Muscle layer of colon (tissue), 2 donors: ENCODE results near the gene LIPM.

Experiments used
- H3K27ac ChIP-seq: one replicate; pipeline ENCODE4 v1.7.0; 2013; ENCODE audit warnings: low read depth, mild to moderate bottlenecking, low read length, moderate library complexity
- H3K27me3 ChIP-seq, 2 donors: one replicate each; pipeline ENCODE4 v1.7.0; 2013; ENCODE audit warnings: low read length in 2 of 2, mild to moderate bottlenecking in 2 of 2; ENCODE audit not compliant: insufficient read depth in 2 of 2, control insufficient read depth in 1 of 2
- H3K36me3 ChIP-seq: one replicate; pipeline ENCODE4 v1.7.0; 2013; ENCODE audit warnings: mild to moderate bottlenecking, low read length; ENCODE audit not compliant: insufficient read depth
- H3K4me1 ChIP-seq: one replicate; pipeline ENCODE4 v1.7.0; 2013; ENCODE audit warnings: mild to moderate bottlenecking, low read length; ENCODE audit not compliant: insufficient read depth
- H3K4me3 ChIP-seq, 2 donors: one replicate each; pipeline ENCODE4 v1.7.0; 2013; ENCODE audit warnings: low read length in 2 of 2, low read depth in 1 of 2, mild to moderate bottlenecking in 1 of 2, moderate library complexity in 1 of 2
- H3K9ac ChIP-seq: one replicate; pipeline ENCODE4 v1.7.0; 2013; ENCODE audit warnings: low read length
- H3K9me3 ChIP-seq: one replicate; pipeline ENCODE4 v1.7.0; 2013; ENCODE audit warnings: mild to moderate bottlenecking, low read length
- donor health status: abdominal sarcoma.
- donor health status: Adenocarcinoma of cecum.

LIPM gene

DNA sequence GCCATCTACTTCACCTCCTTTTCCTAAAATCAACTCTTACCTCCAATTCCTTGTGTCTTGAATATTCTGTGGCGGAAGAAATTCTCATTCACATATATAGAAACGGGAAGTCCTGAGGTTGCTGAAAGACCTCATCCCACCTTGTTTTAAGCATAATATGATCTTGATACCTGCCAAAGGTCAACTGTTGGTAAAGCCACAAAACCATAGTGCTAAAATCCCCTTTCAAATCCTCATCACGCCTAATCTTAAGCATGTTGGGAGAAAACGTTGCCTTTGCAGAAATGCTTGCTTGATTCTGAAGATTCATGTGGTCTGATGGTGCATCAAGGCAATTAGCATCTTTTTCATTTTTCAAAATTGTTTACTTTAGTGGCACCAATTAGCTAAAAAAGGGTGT, 40.6 kb downstream of the LIPM start:
- Histone ChIP-seq H3K27me3 (no peaks in the 10 kb centered on the region), H3K9me3 (no peaks in the 10 kb centered on the region), H3K9ac (no peak overlapping the region), H3K36me3 (no peaks in the 10 kb centered on the region), H3K4me3 (no peak overlapping the region), H3K27ac (no peak overlapping the region), H3K4me1 (no peaks in the 10 kb centered on the region)

DNA sequence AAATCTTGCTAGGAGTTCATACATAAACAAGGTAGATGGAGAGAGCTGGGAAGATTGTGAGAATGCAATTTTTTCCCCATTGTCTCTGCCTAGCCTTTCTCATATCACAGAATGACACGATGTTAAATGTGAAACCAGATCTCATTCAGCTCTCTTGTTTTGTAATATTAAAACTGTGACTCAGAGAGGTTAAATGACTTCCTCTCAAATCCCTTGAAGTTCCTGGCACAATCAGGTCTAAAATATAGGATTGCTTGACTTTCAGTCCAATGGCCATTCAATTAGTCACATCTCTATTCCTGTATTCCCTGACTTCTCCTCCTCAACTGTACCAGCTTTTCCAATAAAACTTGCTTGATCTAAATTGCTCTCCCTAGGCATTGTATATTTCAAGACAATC, 46.0 kb downstream of the LIPM start:
- H3K4me3 ChIP-seq: no peak overlapping the region
- no peak overlapping the region for H3K27ac ChIP-seq
- H3K9ac ChIP-seq: no peak overlapping the region

DNA sequence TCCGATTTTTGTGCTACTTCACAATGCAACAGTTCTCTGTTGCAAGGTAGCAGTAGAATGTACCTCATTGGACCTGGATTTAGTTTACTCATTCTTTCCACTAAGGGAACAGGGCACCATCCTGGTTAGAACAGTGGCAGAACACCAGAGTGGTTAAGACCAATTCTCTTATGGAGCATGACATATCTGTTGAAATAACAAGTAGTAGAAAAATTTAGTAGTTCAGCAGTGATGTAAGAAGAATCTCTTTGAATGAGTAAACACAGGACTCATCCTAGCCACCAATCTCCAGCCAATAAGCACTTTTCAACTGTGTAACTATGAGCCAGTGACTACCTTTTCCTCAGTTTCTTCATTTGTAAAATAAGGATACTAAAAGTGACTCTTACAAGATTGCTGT, 46.7 kb downstream of the LIPM start:
- no peak overlapping the region for H3K27ac ChIP-seq
- H3K9ac ChIP-seq: no peak overlapping the region
- H3K4me3 ChIP-seq: no peak overlapping the region
- no peaks in the 10 kb centered on the region for H3K9me3 ChIP-seq
- H3K36me3 ChIP-seq: no peaks in the 10 kb centered on the region
- H3K4me1 ChIP-seq: no peaks in the 10 kb centered on the region
- H3K27me3 ChIP-seq: no peaks in the 10 kb centered on the region

More for the DNA sequence above, 46.0 kb downstream of the LIPM start:
- no peaks in the 10 kb centered on the region for H3K36me3 ChIP-seq
- H3K27me3 ChIP-seq: no peaks in the 10 kb centered on the region
- no peaks in the 10 kb centered on the region for H3K4me1 ChIP-seq
- no peaks in the 10 kb centered on the region for H3K9me3 ChIP-seq

DNA sequence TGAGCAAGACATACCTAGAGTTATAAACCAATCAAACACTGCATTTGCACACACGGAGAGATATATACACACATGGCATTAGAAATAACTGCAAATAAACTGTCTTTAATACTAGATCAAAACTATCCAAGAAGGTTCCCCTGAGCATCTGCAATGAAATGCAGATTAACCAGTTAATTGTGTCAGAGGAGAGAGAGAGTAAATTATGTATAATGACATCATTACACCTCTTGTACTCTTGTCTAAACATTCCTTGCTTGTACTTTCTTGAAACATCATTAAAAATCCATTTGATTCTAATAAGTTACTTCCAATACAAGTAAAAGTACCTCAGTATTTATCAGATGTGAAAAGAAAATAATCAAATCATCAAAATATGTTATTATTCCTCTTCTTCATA, 48.2 kb downstream of the LIPM start:
- H3K27ac ChIP-seq: no peak overlapping the region
- no peaks in the 10 kb centered on the region for H3K9me3 ChIP-seq
- H3K4me3 ChIP-seq: no peak overlapping the region
- no peaks in the 10 kb centered on the region for H3K4me1 ChIP-seq
- no peaks in the 10 kb centered on the region for H3K27me3 ChIP-seq
- H3K36me3 ChIP-seq: no peaks in the 10 kb centered on the region
- no peak overlapping the region for H3K9ac ChIP-seq

DNA sequence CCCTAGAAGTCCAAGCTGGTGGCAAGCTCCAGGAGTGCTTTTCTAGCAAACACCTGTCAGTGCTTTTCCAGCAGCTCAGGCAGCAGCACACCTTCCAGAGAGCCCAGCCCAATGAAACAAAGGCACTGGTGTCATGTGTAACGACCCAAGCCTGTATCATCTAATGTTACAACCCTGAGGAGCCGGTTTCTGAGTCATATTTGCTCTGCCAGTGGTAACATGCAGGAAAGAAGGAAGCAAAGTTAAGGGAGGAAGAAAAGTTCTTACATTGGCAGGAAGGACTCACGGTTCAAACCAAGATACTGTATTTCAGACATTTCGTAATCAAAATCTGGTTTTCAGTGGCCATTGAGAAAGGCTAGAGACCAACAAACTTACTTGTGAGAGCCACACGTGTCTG, 49.2 kb downstream of the LIPM start, which contains the start of gene ANKRD22:
Gene ANKRD22, minus strand, starts transcription at position 139 of the 400 bp plus-strand sequence. CDS start 237 bp downstream, outside the sequence.
- Histone ChIP-seq H3K4me3 (no peak within 1 kb of the TSS), H3K4me1 (no peaks in the 10 kb centered on the region), H3K27me3 (no peaks in the 10 kb centered on the region), H3K36me3 (no peaks in the 10 kb centered on the region), H3K9ac (no peak within 1 kb of the TSS), H3K9me3 (no peaks in the 10 kb centered on the region), H3K27ac (no peak within 1 kb of the TSS)

DNA sequence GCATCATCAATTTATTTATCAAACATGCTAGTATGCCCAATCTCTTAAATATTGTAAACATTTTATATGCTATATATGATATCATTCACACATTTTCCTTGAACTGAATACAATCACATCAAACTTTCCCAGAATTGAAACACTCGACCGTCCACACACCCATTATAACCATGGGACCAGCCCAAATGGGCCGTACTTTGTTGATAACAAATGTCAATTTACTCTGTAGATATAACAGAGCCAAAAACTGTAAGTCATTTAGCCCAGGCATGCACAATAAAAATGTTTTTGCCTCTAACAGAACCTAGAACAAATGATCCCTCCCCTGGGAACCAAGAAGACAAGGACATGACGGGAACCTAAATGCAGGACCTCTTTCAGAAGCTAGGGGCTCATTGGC, 49.8 kb downstream of the LIPM start:
- Histone ChIP-seq H3K27ac (no peak overlapping the region), H3K9me3 (no peaks in the 10 kb centered on the region)

DNA sequence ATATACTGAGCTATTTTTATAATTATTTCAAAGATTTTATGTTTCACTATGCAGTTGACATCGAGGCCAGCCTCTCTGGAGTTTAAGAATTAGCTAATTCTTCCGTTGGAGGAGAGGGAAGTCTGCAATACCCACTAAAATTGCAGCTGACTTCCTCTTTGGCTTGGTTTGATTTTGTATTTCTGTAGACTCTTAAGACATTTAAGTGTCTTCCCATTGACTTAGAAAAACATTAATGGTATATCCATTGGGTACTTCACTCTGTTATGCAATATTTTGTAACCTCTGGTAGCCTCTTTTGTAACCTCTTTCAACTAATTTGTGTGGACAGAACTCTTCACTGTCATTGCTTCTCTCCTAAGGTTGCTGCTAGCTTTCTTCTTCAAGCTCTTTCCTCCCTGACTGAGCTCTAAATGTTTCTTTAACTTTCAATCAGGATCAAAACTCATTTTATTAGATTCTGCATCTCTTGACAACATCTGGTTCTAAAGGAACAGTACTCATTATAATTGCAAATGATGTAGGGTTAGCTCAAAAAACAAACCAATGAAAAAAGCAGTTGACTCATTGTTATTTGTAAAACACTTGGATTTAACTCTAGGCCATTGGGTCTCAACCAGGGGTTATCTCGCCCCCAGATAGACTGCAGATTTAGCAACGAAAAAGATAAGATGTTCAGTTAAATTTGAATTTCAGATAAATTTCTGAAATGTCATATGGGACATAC, 50.8 kb downstream of the LIPM start:
- Histone ChIP-seq H3K4me3 (no peak overlapping the region), H3K27me3 (no peaks in the 10 kb centered on the region), H3K27ac (no peak overlapping the region), H3K9me3 (no peaks in the 10 kb centered on the region), H3K9ac (no peak overlapping the region), H3K36me3 (no peaks in the 10 kb centered on the region), H3K4me1 (no peaks in the 10 kb centered on the region)

More for the DNA sequence above, 49.8 kb downstream of the LIPM start:
- Histone ChIP-seq H3K36me3 (no peaks in the 10 kb centered on the region), H3K9ac (no peak overlapping the region), H3K4me1 (no peaks in the 10 kb centered on the region), H3K27me3 (no peaks in the 10 kb centered on the region), H3K4me3 (no peak overlapping the region)

DNA sequence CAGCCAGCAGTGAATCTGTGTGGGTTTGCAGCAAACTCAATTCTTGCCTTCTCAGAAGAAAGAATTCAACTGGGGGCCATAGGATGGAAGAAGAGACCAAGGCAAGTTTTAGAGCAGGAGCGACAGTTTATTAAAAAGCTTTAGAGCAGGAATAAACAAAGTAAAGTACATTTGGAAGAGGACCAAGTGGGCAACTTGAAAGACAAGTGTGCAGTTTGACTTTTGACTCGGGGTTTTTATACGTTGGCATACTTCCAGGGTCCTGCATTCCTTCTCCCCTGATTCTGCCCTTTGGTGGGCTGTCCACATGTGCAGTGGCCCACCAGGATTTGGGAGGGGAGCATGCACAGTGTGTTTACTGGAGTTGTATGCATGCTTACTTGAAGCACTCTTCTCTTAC, 52.2 kb downstream of the LIPM start:
- H3K4me1 ChIP-seq: no peaks in the 10 kb centered on the region
- H3K9ac ChIP-seq: no peak overlapping the region
- H3K9me3 ChIP-seq: no peaks in the 10 kb centered on the region
- H3K36me3 ChIP-seq: no peaks in the 10 kb centered on the region
- H3K27ac ChIP-seq: no peak overlapping the region
- no peak overlapping the region for H3K4me3 ChIP-seq
- no peaks in the 10 kb centered on the region for H3K27me3 ChIP-seq

DNA sequence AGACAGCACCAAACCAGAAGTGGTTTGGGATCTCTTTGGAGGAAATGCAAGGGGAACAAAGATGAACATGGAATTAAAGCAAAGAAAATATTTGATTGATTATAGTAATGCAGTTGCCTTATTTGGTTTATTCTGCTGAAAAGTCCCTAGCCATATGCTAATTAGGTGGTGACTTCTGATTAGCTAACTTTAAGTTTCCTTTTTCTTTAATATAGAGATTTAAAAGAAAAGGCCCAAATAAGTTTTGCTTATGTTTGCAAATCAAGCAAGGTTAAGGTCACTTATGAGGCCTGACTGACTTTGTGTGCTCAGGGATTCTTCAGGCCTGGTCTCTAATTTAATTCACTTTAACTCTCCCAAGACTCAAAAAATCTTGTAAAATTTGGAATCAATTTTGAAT, 55.3 kb downstream of the LIPM start:
- H3K27ac ChIP-seq: no peak overlapping the region
- no peaks in the 10 kb centered on the region for H3K27me3 ChIP-seq
- no peaks in the 10 kb centered on the region for H3K4me1 ChIP-seq
- no peak overlapping the region for H3K9ac ChIP-seq
- H3K4me3 ChIP-seq: no peak overlapping the region
- H3K36me3 ChIP-seq: no peaks in the 10 kb centered on the region
- no peaks in the 10 kb centered on the region for H3K9me3 ChIP-seq

DNA sequence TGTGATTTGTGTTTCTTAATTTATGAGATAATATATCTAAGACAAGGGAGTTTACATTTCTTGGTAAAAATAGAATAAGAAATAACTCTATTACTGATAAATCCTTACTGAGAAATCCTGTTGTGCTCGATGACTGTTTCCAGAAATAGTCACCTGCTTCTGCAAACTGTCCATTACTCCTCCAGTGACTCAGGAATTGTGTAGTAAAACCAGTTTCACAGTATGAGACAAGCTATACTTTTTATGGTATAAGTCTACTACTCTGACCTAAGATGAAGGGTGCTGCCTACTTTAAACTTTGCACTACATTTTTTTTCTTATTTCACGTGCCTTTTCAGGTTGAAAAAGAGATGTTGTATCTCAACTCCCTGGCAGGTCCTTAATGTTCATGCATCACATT, 56.0 kb downstream of the LIPM start:
- H3K27me3 ChIP-seq: no peaks in the 10 kb centered on the region
- H3K27ac ChIP-seq: no peak overlapping the region
- H3K4me1 ChIP-seq: no peaks in the 10 kb centered on the region
- no peaks in the 10 kb centered on the region for H3K36me3 ChIP-seq
- H3K4me3 ChIP-seq: no peak overlapping the region
- H3K9me3 ChIP-seq: no peaks in the 10 kb centered on the region
- H3K9ac ChIP-seq: no peak overlapping the region

DNA sequence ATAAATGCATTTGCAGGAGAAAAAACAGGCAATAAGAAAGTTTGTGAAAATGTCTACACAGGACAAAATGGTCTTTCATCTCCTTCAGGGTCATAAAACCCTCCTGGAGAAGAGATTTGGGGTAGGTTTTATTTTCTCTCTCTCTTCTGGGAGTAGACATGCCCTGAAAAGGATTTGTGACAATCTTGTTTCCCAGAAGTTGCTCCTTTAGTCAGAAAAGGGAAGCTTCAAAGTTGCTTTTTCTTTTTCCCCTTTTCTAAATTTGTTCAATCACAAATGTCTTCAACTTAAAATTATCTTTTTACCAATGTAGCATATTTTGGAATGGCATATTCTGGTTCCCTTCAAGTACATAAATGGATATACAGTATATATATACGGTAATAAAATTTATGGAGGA, 58.5 kb downstream of the LIPM start:
- Histone ChIP-seq H3K27ac (no peak overlapping the region), H3K27me3 (no peaks in the 10 kb centered on the region), H3K4me1 (no peaks in the 10 kb centered on the region), H3K9ac (no peak overlapping the region), H3K36me3 (no peaks in the 10 kb centered on the region), H3K4me3 (no peak overlapping the region), H3K9me3 (no peaks in the 10 kb centered on the region)

DNA sequence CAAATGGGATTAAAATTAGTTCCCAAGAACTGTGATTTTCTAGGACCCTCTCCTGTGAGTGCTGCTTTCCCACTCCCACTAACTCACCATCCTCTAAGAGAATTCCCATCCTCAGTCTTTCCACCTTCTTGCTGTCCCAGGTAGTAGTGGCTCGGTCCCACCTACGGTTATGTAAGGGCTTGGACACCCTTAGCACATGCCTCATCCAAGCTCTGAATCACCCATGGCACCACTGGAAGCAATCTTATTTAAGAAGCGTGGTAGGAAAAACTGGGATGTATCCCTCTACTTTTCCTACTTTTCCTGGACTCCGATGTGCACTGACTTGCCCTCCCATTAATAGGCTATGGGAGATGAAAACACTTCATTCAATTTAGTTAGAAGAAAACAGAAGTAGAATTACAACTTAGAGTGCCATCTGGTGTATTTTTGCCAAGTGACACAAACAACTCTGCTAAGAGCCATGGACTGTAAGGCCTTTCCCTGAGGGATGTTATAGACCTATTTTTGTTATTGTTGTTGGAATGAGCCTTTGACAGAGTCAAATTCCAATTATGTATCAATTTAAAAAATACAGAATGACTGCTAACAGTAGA, 62.8 kb downstream of the LIPM start:
- Histone ChIP-seq H3K9me3 (no peaks in the 10 kb centered on the region), H3K4me1 (no peaks in the 10 kb centered on the region), H3K4me3 (no peak overlapping the region), H3K36me3 (no peaks in the 10 kb centered on the region), H3K27me3 (no peaks in the 10 kb centered on the region), H3K27ac (no peak overlapping the region), H3K9ac (no peak overlapping the region)
